Measurements from ENCODE around the gene CTNNA2.

The CTNNA2 gene

GRCh38 chr2:80217446-80217845 lies 704.6 kb downstream of the CTNNA2 start:
- DNase-seq (ENCODE audit: low spot score): no peak

GRCh38 chr2:80222644-80223043 lies 709.8 kb downstream of the CTNNA2 start:
- DNase-seq (ENCODE audit: low spot score): no peak

GRCh38 chr2:80231421-80231820 lies 718.6 kb downstream of the CTNNA2 start:
- no peak for DNase-seq (ENCODE audit: low spot score)

- no peak for DNase-seq (ENCODE audit: low spot score)
Measured at GRCh38 chr2:80233333-80233732, 720.5 kb downstream of the CTNNA2 start.

GRCh38 chr2:80238692-80239469 lies 726.0 kb downstream of the CTNNA2 start:
- no peak for DNase-seq (ENCODE audit: low spot score)

GRCh38 chr2:80242355-80242910 lies 729.6 kb downstream of the CTNNA2 start:
- DNase-seq (ENCODE audit: low spot score): no peak

GRCh38 chr2:80244905-80245584 lies 732.2 kb downstream of the CTNNA2 start:
- DNase-seq (ENCODE audit: low spot score): no peak

GRCh38 chr2:80246534-80246933 lies 733.7 kb downstream of the CTNNA2 start:
- no peak for DNase-seq (ENCODE audit: low spot score)

- DNase-seq (ENCODE audit: low spot score): no peak
Measured at GRCh38 chr2:80247339-80247738, 734.5 kb downstream of the CTNNA2 start.

GRCh38 chr2:80248146-80248545 lies 735.3 kb downstream of the CTNNA2 start:
- no peak for DNase-seq (ENCODE audit: low spot score)

- no peak for DNase-seq (ENCODE audit: low spot score)
Measured at GRCh38 chr2:80252294-80252986, 739.6 kb downstream of the CTNNA2 start.

- no peak for DNase-seq (ENCODE audit: low spot score)
Measured at GRCh38 chr2:80255918-80256781, 743.3 kb downstream of the CTNNA2 start.

- no peak for DNase-seq (ENCODE audit: low spot score)
Measured at GRCh38 chr2:80256782-80257167, 743.9 kb downstream of the CTNNA2 start.

GRCh38 chr2:80257450-80257849 lies 744.6 kb downstream of the CTNNA2 start:
- DNase-seq (ENCODE audit: low spot score): no peak

GRCh38 chr2:80258341-80258740 lies 745.5 kb downstream of the CTNNA2 start:
- DNase-seq (ENCODE audit: low spot score): no peak

- DNase-seq (ENCODE audit: low spot score): no peak
Measured at GRCh38 chr2:80258793-80259192, 745.9 kb downstream of the CTNNA2 start.

GRCh38 chr2:80259292-80259691 lies 746.4 kb downstream of the CTNNA2 start:
- no peak for DNase-seq (ENCODE audit: low spot score)

GRCh38 chr2:80266231-80266630 lies 753.4 kb downstream of the CTNNA2 start:
- DNase-seq (ENCODE audit: low spot score): no peak

GRCh38 chr2:80269806-80270205 lies 757.0 kb downstream of the CTNNA2 start:
- DNase-seq (ENCODE audit: low spot score): no peak

GRCh38 chr2:80280598-80280997 lies 767.7 kb downstream of the CTNNA2 start:
- no peak for DNase-seq (ENCODE audit: low spot score)

GRCh38 chr2:80281049-80281448 lies 768.2 kb downstream of the CTNNA2 start:
- no peak for DNase-seq (ENCODE audit: low spot score)

- no peak for DNase-seq (ENCODE audit: low spot score)
Measured at GRCh38 chr2:80288576-80288975, 775.7 kb downstream of the CTNNA2 start.
